GM18907 (cell line): ENCODE measurements around the gene CYTH3.
"Not testable (repeated sequence)": the region's sequence is repeated elsewhere in the genome, so short reads cannot be mapped to it uniquely, and the experiment has no call there.

ENCODE experiments used
- ATAC-seq: cut with Tn5 transposase; IDR thresholded peaks from one replicate; pipeline ENCODE4 v1.9.1; 2021; ENCODE audit warnings: mild to moderate bottlenecking, moderate library complexity; ENCODE audit not compliant: unreplicated experiment

Gene CYTH3

GRCh38 chr7:6200971-6201370 is 71.5 kb downstream of the CYTH3 start:
- no peak for ATAC-seq

- no peak for ATAC-seq
Observed at GRCh38 chr7:6198689-6199595, 73.5 kb downstream of the CYTH3 start.

- no peak for ATAC-seq
Observed at GRCh38 chr7:6197801-6198551, 74.4 kb downstream of the CYTH3 start.

GRCh38 chr7:6193709-6194108 is 78.7 kb downstream of the CYTH3 start:
- ATAC-seq = no peak

GRCh38 chr7:6190563-6190962 is 81.9 kb downstream of the CYTH3 start:
- ATAC-seq = not testable (repeated sequence)

GRCh38 chr7:6188389-6188788 is 84.0 kb downstream of the CYTH3 start:
- ATAC-seq = no peak

GRCh38 chr7:6186577-6186976 is 85.8 kb downstream of the CYTH3 start:
- ATAC-seq = no peak

- no peak for ATAC-seq
Observed at GRCh38 chr7:6182993-6183392, 89.4 kb downstream of the CYTH3 start.

GRCh38 chr7:6181136-6181535 is 91.3 kb downstream of the CYTH3 start:
- ATAC-seq = no peak

- ATAC-seq = no peak
Observed at GRCh38 chr7:6180344-6180725, 92.1 kb downstream of the CYTH3 start.

GRCh38 chr7:6179620-6180343 is 92.6 kb downstream of the CYTH3 start:
- no peak for ATAC-seq

- ATAC-seq = no peak
Observed at GRCh38 chr7:6178298-6179029, 94.0 kb downstream of the CYTH3 start.

GRCh38 chr7:6175645-6176044 is 96.8 kb downstream of the CYTH3 start:
- ATAC-seq = no peak

GRCh38 chr7:6172910-6173295 is 99.5 kb downstream of the CYTH3 start:
- ATAC-seq = no peak

GRCh38 chr7:6172224-6172909 is 100.1 kb downstream of the CYTH3 start:
- ATAC-seq = no peak

GRCh38 chr7:6171532-6172223 is 100.7 kb downstream of the CYTH3 start:
- ATAC-seq = no peak

- no peak for ATAC-seq
Observed at GRCh38 chr7:6170571-6171531, 101.6 kb downstream of the CYTH3 start.

- ATAC-seq = no peak
Observed at GRCh38 chr7:6169805-6170520, 102.5 kb downstream of the CYTH3 start.
